IMR-90 (cell line): Measurements from ENCODE around the gene RAB11FIP3. TPM values are rescaled to one million over a fixed set of nuclear protein-coding genes. Genes with fewer than 3 reads are reported as not detected.

Source experiments
- ATAC-seq: fragments of 200-7000 bp; cut with Tn5 transposase; 2 replicates; pipeline ENCODE4 v1.9.1; 2020; ENCODE audit warnings: low read depth, mild to moderate bottlenecking, moderate library complexity
- Bru-seq: library from RNA; stranded (reverse); fragments of 400-500 nt; gene quantifications from one replicate; lab custom pipeline; 2021; lab: Mats Ljungman, UMichigan
- BruChase-seq, 2 experiments: library from RNA; stranded (reverse); fragments of 400-500 nt; gene quantifications; one replicate each; lab custom pipeline; 2021; lab: Mats Ljungman, UMichigan
- BruUV-seq: library from RNA; stranded (reverse); fragments of 400-500 nt; replicated peaks from 2 replicates; lab custom pipeline; 2021; lab: Mats Ljungman, UMichigan
- CTCF ChIA-PET: fragments of 300-600 bp; formaldehyde crosslinking; extraction: SDS; loops from one replicate; lab custom pipeline; 2021; ENCODE audit warnings: antibody characterized with exemption; lab: Yijun Ruan, JAX
- POLR2A ChIA-PET: fragments of 300-600 bp; sonication (Branson Sonifier 250); formaldehyde crosslinking; loops from one replicate; lab custom pipeline; 2022; ENCODE audit warnings: antibody characterized with exemption; ENCODE audit not compliant: unreplicated experiment; lab: Charles Lee
- DNase-seq: peaks from one replicate; pipeline ENCODE4 v3.0.0; 2013
- H2AFZ ChIP-seq: replicated peaks from 2 replicates; pipeline ENCODE3; 2013; ENCODE audit warnings: low read length, mild to moderate bottlenecking; ENCODE audit not compliant: poor library complexity
- H2AK5ac ChIP-seq: 2 replicates; pipeline ENCODE4 v1.6.1; 2013; ENCODE audit warnings: low read depth, low read length, inconsistent platforms
- H2AK9ac ChIP-seq: replicated peaks from 2 replicates; pipeline ENCODE3; 2013; ENCODE audit warnings: mild to moderate bottlenecking, low read depth, low read length, moderate library complexity; ENCODE audit not compliant: poor library complexity
- H2BK120ac ChIP-seq: 2 replicates; pipeline ENCODE4 v1.6.1; 2013; ENCODE audit warnings: low read depth, low read length, inconsistent platforms
- H2BK15ac ChIP-seq: 3 replicates; pipeline ENCODE4 v1.6.1; 2013; ENCODE audit warnings: low read depth, low read length, inconsistent platforms
- H2BK20ac ChIP-seq: 2 replicates; pipeline ENCODE4 v1.6.1; 2013; ENCODE audit warnings: low read depth, mild to moderate bottlenecking, inconsistent platforms, low read length, moderate library complexity
- H2BK5ac ChIP-seq: 2 replicates; pipeline ENCODE4 v1.6.1; 2013; ENCODE audit warnings: mild to moderate bottlenecking, low read depth, low read length, inconsistent platforms; ENCODE audit not compliant: poor library complexity, severe bottlenecking
- H3K14ac ChIP-seq: replicated peaks from 2 replicates; pipeline ENCODE4 v1.6.1; 2013; ENCODE audit warnings: low read depth, low read length, inconsistent platforms
- H3K18ac ChIP-seq: 2 replicates; pipeline ENCODE4 v1.6.1; 2013; ENCODE audit warnings: low read depth, low read length, control low read depth
- H3K23ac ChIP-seq: 2 replicates; pipeline ENCODE4 v1.6.1; 2013; ENCODE audit warnings: low read depth, low read length, inconsistent platforms
- H3K27ac ChIP-seq: 2 replicates; pipeline ENCODE4 v1.5.1; 2013; ENCODE audit warnings: mild to moderate bottlenecking, control low read depth, low read length; ENCODE audit not compliant: insufficient read depth
- H3K27me3 ChIP-seq: 2 replicates; pipeline ENCODE4 v1.6.1; 2013; ENCODE audit warnings: low read length; ENCODE audit not compliant: control insufficient read depth, insufficient read depth
- H3K36me3 ChIP-seq: 2 replicates; pipeline ENCODE4 v1.6.1; 2013; ENCODE audit warnings: low read length, mixed read lengths; ENCODE audit not compliant: control insufficient read depth, insufficient read depth
- H3K4ac ChIP-seq: 2 replicates; pipeline ENCODE4 v1.6.1; 2013; ENCODE audit warnings: low read depth, low read length, inconsistent platforms
- H3K4me1 ChIP-seq: 2 replicates; pipeline ENCODE4 v1.6.1; 2013; ENCODE audit warnings: low read length, mixed read lengths; ENCODE audit not compliant: control insufficient read depth, insufficient read depth
- H3K4me2 ChIP-seq: 2 replicates; pipeline ENCODE4 v1.6.1; 2013; ENCODE audit warnings: low read depth, mild to moderate bottlenecking, control low read depth, low read length, moderate library complexity
- H3K4me3 ChIP-seq: 2 replicates; pipeline ENCODE4 v1.5.1; 2013; ENCODE audit warnings: low read depth, mild to moderate bottlenecking, control low read depth, low read length, moderate library complexity; ENCODE audit not compliant: insufficient read depth
- H3K56ac ChIP-seq: 2 replicates; pipeline ENCODE4 v1.6.1; 2013; ENCODE audit warnings: low read length, inconsistent platforms; ENCODE audit not compliant: insufficient read depth; ENCODE audit errors: extremely low read depth
- H3K79me1 ChIP-seq, 2 experiments: 2 replicates each; pipeline ENCODE4 v1.6.1; 2013; ENCODE audit warnings: low read length in 2 of 2, inconsistent platforms in 1 of 2, low read depth in 1 of 2
- H3K9ac ChIP-seq: 2 replicates; pipeline ENCODE4 v1.6.1; 2013; ENCODE audit warnings: low read depth, low read length, control low read depth
- H3K9me1 ChIP-seq: 2 replicates; pipeline ENCODE4 v1.6.1; 2013; ENCODE audit warnings: low read length, inconsistent platforms; ENCODE audit not compliant: insufficient read depth
- H3K9me3 ChIP-seq: 2 replicates; pipeline ENCODE4 v1.6.1; 2013; ENCODE audit warnings: low read length; ENCODE audit not compliant: control insufficient read depth, insufficient read depth
- H4K20me1 ChIP-seq: 2 replicates; pipeline ENCODE4 v1.6.1; 2013; ENCODE audit warnings: low read length, inconsistent platforms; ENCODE audit not compliant: insufficient read depth
- H4K5ac ChIP-seq: 2 replicates; pipeline ENCODE4 v1.6.1; 2013; ENCODE audit warnings: mild to moderate bottlenecking, low read depth, low read length, control low read depth
- H4K8ac ChIP-seq, 2 experiments: 2 replicates each; pipeline ENCODE4 v1.6.1; 2013; ENCODE audit warnings: low read depth in 2 of 2, low read length in 2 of 2, control low read depth in 1 of 2, inconsistent platforms in 1 of 2
- H4K91ac ChIP-seq: 2 replicates; pipeline ENCODE4 v1.6.1; 2013; ENCODE audit warnings: low read depth, low read length, inconsistent platforms; ENCODE audit not compliant: insufficient read depth
- MAFK ChIP-seq: IDR thresholded peaks from 2 replicates; pipeline ENCODE4 v1.6.1; 2012; ENCODE audit warnings: low read depth, low read length, improper control_type of control experiment
- MAZ ChIP-seq: IDR thresholded peaks from 2 replicates; pipeline ENCODE4 v1.6.1; 2012; ENCODE audit warnings: low read depth, mild to moderate bottlenecking, low read length, improper control_type of control experiment, moderate library complexity, borderline replicate concordance
- NFE2L2 ChIP-seq: fragments of 150-350 bp; IDR thresholded peaks from 2 replicates; pipeline ENCODE4 v1.6.1; 2016; ENCODE audit warnings: low read depth, mild to moderate bottlenecking, low read length
- POLR2A ChIP-seq: IDR thresholded peaks from 2 replicates; pipeline ENCODE4 v1.6.1; 2012; ENCODE audit warnings: mild to moderate bottlenecking, low read depth, low read length
- WGBS, 2 experiments: methylation state at CpG; one replicate each; pipeline versions ENCODE4 v1.1.5 to v1.1.7; 2013; ENCODE audit warnings: missing lambda C conversion rate in 2 of 2; ENCODE audit not compliant: insufficient read length in 1 of 2; ENCODE audit errors: extremely low coverage in 2 of 2; 5-methylcytosine and 5-hydroxymethylcytosine counted together
- dilution Hi-C: fragments of 300-500 bp; cut with HindIII; formaldehyde crosslinking; loops from one replicate; pipeline ENCODE4 v1.14.3; 2018; ENCODE audit warnings: low sequenced_read_pairs; ENCODE audit not compliant: unreplicated experiment
- in situ Hi-C: fragments of 300-500 bp; cut with MboI; formaldehyde crosslinking; loops from 3 replicates; pipeline ENCODE4 v1.14.3; 2019; ENCODE audit warnings: low sequenced_read_pairs, inconsistent platforms, mixed read lengths
- intact Hi-C: fragments of 100-400 bp; cut with micrococcal nuclease; formaldehyde crosslinking; loops from 2 replicates; pipeline ENCODE4 v1.10.0; 2022
- long read RNA-seq: library from polyadenylated mRNA; unstranded; transcript quantifications from one replicate; pipeline ENCODE4 v2.0.0, GENCODE V29; 2021; ENCODE audit not compliant: unreplicated experiment
- polyA plus RNA-seq, 3 experiments: library from polyadenylated mRNA; depleted of rRNA; stranded (reverse); fragments of >200 nt; gene quantifications; 2 replicates each; pipeline ENCODE4 v1.2.3, GENCODE V29; 2012; ENCODE audit warnings: low replicate concordance in 1 of 3
- total RNA-seq: library from RNA; depleted of rRNA; stranded (reverse); fragments of >200 nt; gene quantifications from 2 replicates; pipeline ENCODE4 v1.2.3, GENCODE V29; 2012; rRNA removed
- TF ChIP-seq, protein P1 (sequence below): fragments of 150-350 bp; IDR thresholded peaks from 2 replicates; pipeline ENCODE4 v1.6.1; 2017; ENCODE audit warnings: mild to moderate bottlenecking, antibody characterized with exemption, low read length, low read depth
- TF ChIP-seq, protein P2 (sequence below): fragments of 150-350 bp; IDR thresholded peaks from 2 replicates; pipeline ENCODE4 v1.6.1; 2016; ENCODE audit warnings: low read depth, mild to moderate bottlenecking, low read length, moderate library complexity, borderline replicate concordance
- TF ChIP-seq, protein P3 (sequence below): conservative IDR thresholded peaks from 2 replicates; pipeline ENCODE4 v1.5.1; 2012; ENCODE audit warnings: mild to moderate bottlenecking, low read depth, low read length, improper control_type of control experiment

RAB11FIP3 gene, protein sequence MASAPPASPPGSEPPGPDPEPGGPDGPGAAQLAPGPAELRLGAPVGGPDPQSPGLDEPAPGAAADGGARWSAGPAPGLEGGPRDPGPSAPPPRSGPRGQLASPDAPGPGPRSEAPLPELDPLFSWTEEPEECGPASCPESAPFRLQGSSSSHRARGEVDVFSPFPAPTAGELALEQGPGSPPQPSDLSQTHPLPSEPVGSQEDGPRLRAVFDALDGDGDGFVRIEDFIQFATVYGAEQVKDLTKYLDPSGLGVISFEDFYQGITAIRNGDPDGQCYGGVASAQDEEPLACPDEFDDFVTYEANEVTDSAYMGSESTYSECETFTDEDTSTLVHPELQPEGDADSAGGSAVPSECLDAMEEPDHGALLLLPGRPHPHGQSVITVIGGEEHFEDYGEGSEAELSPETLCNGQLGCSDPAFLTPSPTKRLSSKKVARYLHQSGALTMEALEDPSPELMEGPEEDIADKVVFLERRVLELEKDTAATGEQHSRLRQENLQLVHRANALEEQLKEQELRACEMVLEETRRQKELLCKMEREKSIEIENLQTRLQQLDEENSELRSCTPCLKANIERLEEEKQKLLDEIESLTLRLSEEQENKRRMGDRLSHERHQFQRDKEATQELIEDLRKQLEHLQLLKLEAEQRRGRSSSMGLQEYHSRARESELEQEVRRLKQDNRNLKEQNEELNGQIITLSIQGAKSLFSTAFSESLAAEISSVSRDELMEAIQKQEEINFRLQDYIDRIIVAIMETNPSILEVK
- total RNA-seq, result 7.5 TPM in 2 replicates
- polyA plus RNA-seq (2012; rRNA removed), result 19.9 and 22.5 TPM in 2 replicates
- 13.1 and 22.7 TPM in 2 replicates for polyA plus RNA-seq (2012; cell fraction: cytosol; rRNA removed)
- 45.9 and 63.2 TPM in 2 replicates for polyA plus RNA-seq (2012; cell fraction: nucleus; rRNA removed; ENCODE audit: low replicate concordance)
- percentile 67 among the genes with signal in this experiment for Bru-seq, nascent RNA
- BruChase-seq, experiment 1, labeled RNA remaining after a 6-hour chase, result percentile 83 among the genes with signal in this experiment
- percentile 74 among the genes with signal in this experiment for BruChase-seq, experiment 2, labeled RNA remaining after a 2-hour chase
- long read RNA-seq, full-length matches to known transcripts, result 50 of 98 reads
- long read RNA-seq, partial matches to known transcripts, result 36 of 98 reads
- long read RNA-seq, other reads (novel, unspliced or antisense), result 12 of 98 reads

DNA sequence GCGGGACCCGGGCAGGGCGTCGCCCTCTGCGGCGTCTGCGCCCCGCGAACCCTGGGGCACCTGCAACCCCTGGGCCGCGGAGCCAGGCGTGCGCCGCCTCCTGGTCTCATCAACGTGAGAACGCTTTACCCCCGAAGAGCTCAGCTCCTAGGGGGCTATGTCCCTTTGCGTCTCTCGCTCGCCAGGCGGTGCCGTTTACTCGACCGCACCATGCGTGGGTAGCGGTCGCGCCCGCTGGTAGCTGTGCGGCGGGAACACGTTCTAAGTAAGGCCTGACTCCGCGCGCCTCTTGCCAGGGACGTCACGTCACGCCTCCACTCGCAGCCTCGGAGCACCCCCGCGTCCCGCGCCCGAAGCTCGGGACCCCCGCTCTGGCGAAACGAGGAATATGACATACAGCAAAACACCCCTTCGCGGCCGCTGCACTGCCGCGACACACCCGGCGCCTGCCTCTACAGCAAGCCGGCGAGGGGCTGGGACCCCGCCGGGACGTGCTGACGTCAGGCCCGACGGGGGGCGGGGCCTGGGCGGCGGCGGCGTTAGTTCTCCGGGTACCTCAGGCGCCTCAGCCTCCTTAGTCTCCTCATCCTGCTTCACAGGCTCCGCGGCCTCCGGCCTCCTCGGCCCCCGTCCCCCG lies at the start of gene RAB11FIP3:
Gene RAB11FIP3 (plus strand): TSS at position 568 of the 637 bp plus-strand sequence. CDS start 358 bp downstream, outside the sequence.
- Histone ChIP-seq H3K23ac (peak within 1 kb of the TSS; percentile 87; the same call in 1 of the 2 replicates), H2BK20ac (peak within 1 kb of the TSS; percentile 75; the same call in 1 of the 2 replicates), H3K4ac (peak within 1 kb of the TSS; percentile 88), H2AK5ac (peak within 1 kb of the TSS; percentile 94), H3K79me1 (peaks cover 19 to 44% of the 10 kb centered on the region in 2 experiments), H3K18ac (peak within 1 kb of the TSS; percentile 38; the same call in 1 of the 2 replicates), H3K4me3 (peak within 1 kb of the TSS; percentile 65), H3K14ac (peak within 1 kb of the TSS; percentile 78), H4K91ac (peak within 1 kb of the TSS; percentile 74), H2AK9ac (peak within 1 kb of the TSS; percentile 99), H3K9me3 (no peaks in the 10 kb centered on the region), H3K27me3 (no peaks in the 10 kb centered on the region), H3K9me1 (peaks cover 16% of the 10 kb centered on the region), H3K4me2 (peak within 1 kb of the TSS; percentile 88), H3K36me3 (no peaks in the 10 kb centered on the region; the same call in 1 of the 2 replicates), H2BK5ac (peak within 1 kb of the TSS; percentile 93), H3K4me1 (peaks cover 13% of the 10 kb centered on the region), H4K8ac (peak within 1 kb of the TSS; percentile 85 to 90), H3K9ac (peak within 1 kb of the TSS; percentile 58), H2BK120ac (peak within 1 kb of the TSS; percentile 78), H3K56ac (peak within 1 kb of the TSS; percentile 37), H2AFZ (peak within 1 kb of the TSS; percentile 98), H2BK15ac (peak within 1 kb of the TSS; percentile 52; the same call in 2 of the 3 replicates), H4K5ac (peak within 1 kb of the TSS; percentile 26; the same call in 1 of the 2 replicates), H4K20me1 (peaks cover 28% of the 10 kb centered on the region), H3K27ac (peak within 1 kb of the TSS; percentile 69)
- ATAC-seq (peak; percentile 86), DNase-seq (peak; percentile 77)
- WGBS, 2 experiments, result 1% methylated on average over 28 of the region's 77 CpGs; no CpG with 5 or more reads in 1 of the 2 experiments
- no TSS peak for BruUV-seq
- ChIA-PET POLR2A (no interaction called here), CTCF (interaction anchor here (0.5 kb wide), 1 partner anchor 175 kb away, joined by 3 read pairs; no protein-coding TSS in a partner anchor)
- dilution Hi-C loops, result no loop called here
- intact Hi-C loops, result loop anchor here (2.0 kb wide), 2 partner anchors 70 to 102 kb away; partner anchors contain the start of gene CAPN15
- in situ Hi-C loops, result no loop called here
- TF ChIP-seq, protein P1, sequence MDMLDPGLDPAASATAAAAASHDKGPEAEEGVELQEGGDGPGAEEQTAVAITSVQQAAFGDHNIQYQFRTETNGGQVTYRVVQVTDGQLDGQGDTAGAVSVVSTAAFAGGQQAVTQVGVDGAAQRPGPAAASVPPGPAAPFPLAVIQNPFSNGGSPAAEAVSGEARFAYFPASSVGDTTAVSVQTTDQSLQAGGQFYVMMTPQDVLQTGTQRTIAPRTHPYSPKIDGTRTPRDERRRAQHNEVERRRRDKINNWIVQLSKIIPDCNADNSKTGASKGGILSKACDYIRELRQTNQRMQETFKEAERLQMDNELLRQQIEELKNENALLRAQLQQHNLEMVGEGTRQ, result no peak
- TF ChIP-seq, protein P2, sequence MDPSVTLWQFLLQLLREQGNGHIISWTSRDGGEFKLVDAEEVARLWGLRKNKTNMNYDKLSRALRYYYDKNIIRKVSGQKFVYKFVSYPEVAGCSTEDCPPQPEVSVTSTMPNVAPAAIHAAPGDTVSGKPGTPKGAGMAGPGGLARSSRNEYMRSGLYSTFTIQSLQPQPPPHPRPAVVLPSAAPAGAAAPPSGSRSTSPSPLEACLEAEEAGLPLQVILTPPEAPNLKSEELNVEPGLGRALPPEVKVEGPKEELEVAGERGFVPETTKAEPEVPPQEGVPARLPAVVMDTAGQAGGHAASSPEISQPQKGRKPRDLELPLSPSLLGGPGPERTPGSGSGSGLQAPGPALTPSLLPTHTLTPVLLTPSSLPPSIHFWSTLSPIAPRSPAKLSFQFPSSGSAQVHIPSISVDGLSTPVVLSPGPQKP, result no peak
- no peak for TF ChIP-seq MAFK
- peak; percentile 62 for TF ChIP-seq POLR2A
- TF ChIP-seq, protein P3, sequence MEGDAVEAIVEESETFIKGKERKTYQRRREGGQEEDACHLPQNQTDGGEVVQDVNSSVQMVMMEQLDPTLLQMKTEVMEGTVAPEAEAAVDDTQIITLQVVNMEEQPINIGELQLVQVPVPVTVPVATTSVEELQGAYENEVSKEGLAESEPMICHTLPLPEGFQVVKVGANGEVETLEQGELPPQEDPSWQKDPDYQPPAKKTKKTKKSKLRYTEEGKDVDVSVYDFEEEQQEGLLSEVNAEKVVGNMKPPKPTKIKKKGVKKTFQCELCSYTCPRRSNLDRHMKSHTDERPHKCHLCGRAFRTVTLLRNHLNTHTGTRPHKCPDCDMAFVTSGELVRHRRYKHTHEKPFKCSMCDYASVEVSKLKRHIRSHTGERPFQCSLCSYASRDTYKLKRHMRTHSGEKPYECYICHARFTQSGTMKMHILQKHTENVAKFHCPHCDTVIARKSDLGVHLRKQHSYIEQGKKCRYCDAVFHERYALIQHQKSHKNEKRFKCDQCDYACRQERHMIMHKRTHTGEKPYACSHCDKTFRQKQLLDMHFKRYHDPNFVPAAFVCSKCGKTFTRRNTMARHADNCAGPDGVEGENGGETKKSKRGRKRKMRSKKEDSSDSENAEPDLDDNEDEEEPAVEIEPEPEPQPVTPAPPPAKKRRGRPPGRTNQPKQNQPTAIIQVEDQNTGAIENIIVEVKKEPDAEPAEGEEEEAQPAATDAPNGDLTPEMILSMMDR, result peak; percentile 10; the same call in 1 of the 2 replicates
- no peak for TF ChIP-seq NFE2L2
- peak; percentile 69; the same call in 1 of the 2 replicates for TF ChIP-seq MAZ
